T-helper 17 cell (primary cell): Measurements from ENCODE around the gene NCAPG. TPM values are rescaled to one million over a fixed set of nuclear protein-coding genes. Genes with fewer than 3 reads are reported as not detected.
A peak's percentile ranks its signal among the peaks of the same experiment; 100 is the strongest.
"Not testable (repeated sequence)": the region's sequence is repeated elsewhere in the genome, so short reads cannot be mapped to it uniquely, and the experiment has no call there.

ENCODE experiments used
- ATAC-seq: fragments of 150-1000 bp; cut with Tn5 transposase; 2 replicates; pipeline ENCODE4 v1.10.0; 2021; ENCODE audit warnings: mild to moderate bottlenecking, moderate library complexity
- DNase-seq, 3 donors: peaks; one replicate each; pipeline versions ENCODE4 v3.0.0 to v3.0.0-alpha.2; 2020 to 2021
- H3K9me3 ChIP-seq: one replicate; pipeline ENCODE4 v1.7.0; 2013; ENCODE audit warnings: low read length, mild to moderate bottlenecking; ENCODE audit not compliant: control insufficient read depth, poor library complexity, severe bottlenecking
- H3K27ac Mint-ChIP-seq: one replicate; pipeline ENCODE4 v1.8.0; 2022; ENCODE audit warnings: mild to moderate bottlenecking, moderate library complexity, mixed read lengths
- H3K27me3 Mint-ChIP-seq: one replicate; pipeline ENCODE4 v1.8.0; 2022; ENCODE audit warnings: mixed read lengths
- H3K36me3 Mint-ChIP-seq: one replicate; pipeline ENCODE4 v1.8.0; 2022; ENCODE audit warnings: low read depth, mixed read lengths
- H3K4me1 Mint-ChIP-seq: one replicate; pipeline ENCODE4 v1.8.0; 2022; ENCODE audit warnings: mild to moderate bottlenecking, mixed read lengths
- H3K4me3 Mint-ChIP-seq: one replicate; pipeline ENCODE4 v1.8.0; 2022; ENCODE audit warnings: mild to moderate bottlenecking, moderate library complexity, mixed read lengths
- total RNA-seq, 4 donors: library from RNA in 2 of 4; stranded (reverse) in 2 of 4; gene quantifications; one replicate each; pipeline ENCODE4 v1.2.3 and lab custom pipeline; 2022 to 2026

Gene NCAPG
- total RNA-seq, 2 donors from 2014 or later, result 0.35 to 1.2 TPM

DNA sequence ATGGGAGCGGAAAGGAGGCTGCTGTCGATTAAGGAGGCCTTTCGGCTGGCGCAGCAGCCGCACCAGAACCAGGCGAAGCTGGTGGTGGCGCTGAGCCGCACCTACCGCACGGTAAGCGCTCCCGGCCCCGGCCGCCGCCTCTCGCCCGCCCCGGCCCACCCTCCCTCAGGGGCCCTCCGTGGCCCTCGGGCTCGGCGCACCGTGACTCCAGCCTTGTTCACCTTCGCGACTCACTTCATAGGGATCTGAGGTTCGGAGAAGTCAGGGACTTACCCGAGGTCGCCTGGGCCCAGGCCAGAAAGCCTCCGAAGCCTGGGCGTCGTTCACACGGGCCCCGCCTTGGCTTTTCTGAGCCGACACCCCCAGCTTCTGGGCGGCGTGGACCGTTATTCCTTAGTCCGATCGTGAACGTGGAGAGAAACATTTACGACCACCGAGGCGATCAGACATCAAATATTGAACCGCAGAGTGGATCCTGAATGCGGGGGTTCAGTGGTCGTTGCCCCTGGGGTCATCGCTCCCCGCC, 362 bp downstream of the NCAPG start:
- Mint-ChIP-seq H3K27ac (peak overlapping the region; percentile 100), H3K4me3 (peak overlapping the region; percentile 100), H3K36me3 (peaks cover 3% of the 10 kb centered on the region), H3K4me1 (peaks cover 45% of the 10 kb centered on the region), H3K27me3 (no peaks in the 10 kb centered on the region)
- ATAC-seq (peak; percentile 22), DNase-seq (no peak)
- H3K9me3 ChIP-seq, result no peaks in the 10 kb centered on the region

- Mint-ChIP-seq H3K4me3 (peak overlapping the region; percentile 100), H3K4me1 (peaks cover 43% of the 10 kb centered on the region), H3K36me3 (peaks cover 3% of the 10 kb centered on the region), H3K27me3 (no peaks in the 10 kb centered on the region), H3K27ac (peak overlapping the region; percentile 11)
- no peak for ATAC-seq
- DNase-seq, result no peak
- no peaks in the 10 kb centered on the region for H3K9me3 ChIP-seq
Observed at GRCh38 chr4:17812125-17812524, 1.3 kb downstream of the NCAPG start.

- Mint-ChIP-seq H3K4me1 (peaks cover 41% of the 10 kb centered on the region), H3K36me3 (peaks cover 3% of the 10 kb centered on the region), H3K27me3 (no peaks in the 10 kb centered on the region), H3K4me3 (no peak overlapping the region), H3K27ac (no peak overlapping the region)
- ATAC-seq (no peak), DNase-seq (no peak)
- no peaks in the 10 kb centered on the region for H3K9me3 ChIP-seq
Observed at GRCh38 chr4:17812801-17813200, 2.0 kb downstream of the NCAPG start.

DNA sequence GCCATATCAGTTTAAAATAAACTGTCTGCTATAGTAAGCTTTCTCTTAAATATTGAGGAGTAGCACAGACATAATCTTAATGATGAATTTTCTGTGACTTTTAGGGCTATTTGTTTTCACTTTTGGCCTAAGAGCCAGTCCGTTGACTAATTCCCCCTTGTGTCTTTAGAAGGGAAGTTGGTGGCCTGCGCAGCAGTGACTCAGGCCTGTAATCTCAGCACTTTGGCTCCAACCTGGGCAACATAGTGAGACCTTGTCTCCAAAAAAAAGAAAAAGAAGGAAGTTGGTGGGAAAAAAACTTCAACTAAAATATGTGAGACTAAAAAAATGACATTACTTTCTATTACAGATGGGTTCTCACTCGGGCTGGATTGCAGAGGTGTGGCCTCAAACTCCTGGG, 3.4 kb downstream of the NCAPG start:
- H3K27me3 Mint-ChIP-seq, result no peaks in the 10 kb centered on the region
- peak overlapping the region; percentile 54 for H3K27ac Mint-ChIP-seq
- H3K4me1 Mint-ChIP-seq, result peaks cover 33% of the 10 kb centered on the region
- peaks cover 3% of the 10 kb centered on the region for H3K36me3 Mint-ChIP-seq
- no peak overlapping the region for H3K4me3 Mint-ChIP-seq
- ATAC-seq, result no peak
- no peaks in the 10 kb centered on the region for H3K9me3 ChIP-seq
- DNase-seq, result no peak

DNA sequence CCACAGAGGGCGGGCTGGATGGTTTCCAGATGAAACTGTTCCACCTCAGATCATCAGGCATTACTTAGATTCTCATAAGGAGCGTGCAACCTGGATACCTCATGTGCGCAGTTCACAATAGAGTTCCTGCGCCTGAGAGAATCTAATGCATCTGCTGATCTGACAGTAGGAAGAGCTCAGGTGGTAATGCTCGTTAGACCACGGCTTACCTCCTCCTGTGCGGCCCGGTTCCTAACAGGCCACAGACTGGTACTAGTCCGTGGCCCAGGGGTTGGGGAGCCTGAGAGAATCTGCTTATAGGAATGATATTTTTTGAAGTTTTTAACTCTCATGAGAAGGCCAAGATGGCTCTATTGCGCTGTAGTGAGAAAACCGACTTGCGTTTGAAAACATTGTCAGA, 5.4 kb downstream of the NCAPG start:
- ATAC-seq (no peak), DNase-seq (no peak)
- no peaks in the 10 kb centered on the region for H3K36me3 Mint-ChIP-seq
- no peaks in the 10 kb centered on the region for H3K9me3 ChIP-seq
- H3K27ac Mint-ChIP-seq, result no peak overlapping the region
- H3K4me1 Mint-ChIP-seq, result peaks cover 17% of the 10 kb centered on the region
- peak overlapping the region; percentile 39 for H3K4me3 Mint-ChIP-seq
- H3K27me3 Mint-ChIP-seq, result no peaks in the 10 kb centered on the region

GRCh38 chr4:17817027-17817426, 6.2 kb downstream of the NCAPG start:
- DNase-seq (no peak), ATAC-seq (peak; percentile 95)
- no peaks in the 10 kb centered on the region for H3K27me3 Mint-ChIP-seq
- no peaks in the 10 kb centered on the region for H3K9me3 ChIP-seq
- peak overlapping the region; percentile 37 for H3K27ac Mint-ChIP-seq
- H3K4me3 Mint-ChIP-seq, result no peak overlapping the region
- no peaks in the 10 kb centered on the region for H3K36me3 Mint-ChIP-seq
- peaks cover 10% of the 10 kb centered on the region for H3K4me1 Mint-ChIP-seq

- Mint-ChIP-seq H3K4me1 (peaks cover 7% of the 10 kb centered on the region), H3K27ac (no peak overlapping the region), H3K27me3 (no peaks in the 10 kb centered on the region), H3K36me3 (no peaks in the 10 kb centered on the region), H3K4me3 (no peak overlapping the region)
- no peaks in the 10 kb centered on the region for H3K9me3 ChIP-seq
- ATAC-seq (no peak), DNase-seq (no peak)
Observed at GRCh38 chr4:17823871-17824669, 13.3 kb downstream of the NCAPG start.

DNA sequence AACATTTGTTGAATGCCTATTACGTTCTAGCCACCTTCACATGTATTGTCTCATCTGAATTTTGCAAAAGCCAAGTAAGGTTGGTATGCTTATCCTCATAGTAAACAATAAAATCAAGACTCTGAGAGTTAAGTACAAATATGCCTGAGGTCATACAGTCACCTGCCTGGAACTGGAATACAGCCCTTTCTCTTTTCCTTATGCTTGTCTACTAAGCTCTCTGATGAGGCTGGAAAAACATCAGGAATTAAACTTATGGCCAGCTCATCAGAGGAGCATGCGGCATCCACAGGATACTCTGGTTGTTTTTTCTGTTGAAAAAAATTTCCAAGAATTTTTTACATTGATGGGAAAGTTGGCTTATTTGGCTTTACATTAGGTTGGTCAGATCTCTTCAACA, 35.5 kb downstream of the NCAPG start:
- no peaks in the 10 kb centered on the region for H3K4me1 Mint-ChIP-seq
- H3K27me3 Mint-ChIP-seq, result no peaks in the 10 kb centered on the region
- H3K9me3 ChIP-seq, result no peaks in the 10 kb centered on the region
- peaks cover 2% of the 10 kb centered on the region for H3K36me3 Mint-ChIP-seq
- H3K27ac Mint-ChIP-seq, result no peak overlapping the region
- ATAC-seq, result no peak
- H3K4me3 Mint-ChIP-seq, result no peak overlapping the region
- no peak for DNase-seq

DNA sequence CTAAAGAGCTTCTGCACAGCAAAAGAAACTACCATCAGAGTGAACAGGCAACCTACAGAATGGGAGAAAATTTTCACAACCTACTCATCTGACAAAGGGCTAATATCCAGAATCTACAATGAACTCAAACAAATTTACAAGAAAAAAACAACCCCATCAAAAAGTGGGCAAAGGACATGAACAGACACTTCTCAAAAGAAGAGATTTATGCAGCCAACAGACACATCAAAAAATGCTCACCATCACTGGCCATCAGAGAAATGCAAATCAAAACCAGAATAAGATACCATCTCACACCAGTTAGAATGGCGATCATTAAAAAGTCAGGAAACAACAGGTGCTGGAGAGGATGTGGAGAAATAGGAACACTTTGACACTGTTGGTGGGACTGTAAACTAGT, 39.5 kb downstream of the NCAPG start:
- not testable (repeated sequence) for H3K36me3 Mint-ChIP-seq, H3K27ac Mint-ChIP-seq, H3K4me1 Mint-ChIP-seq, ATAC-seq, H3K9me3 ChIP-seq, H3K4me3 Mint-ChIP-seq, DNase-seq, H3K27me3 Mint-ChIP-seq

- DNase-seq (no peak), ATAC-seq (no peak)
- Mint-ChIP-seq H3K27ac (no peak overlapping the region), H3K4me3 (no peak overlapping the region), H3K36me3 (no peaks in the 10 kb centered on the region), H3K27me3 (no peaks in the 10 kb centered on the region), H3K4me1 (no peaks in the 10 kb centered on the region)
- H3K9me3 ChIP-seq, result no peaks in the 10 kb centered on the region
Observed at GRCh38 chr4:17851959-17852358, 41.2 kb downstream of the NCAPG start.

- H3K36me3 Mint-ChIP-seq, result no peaks in the 10 kb centered on the region
- no peaks in the 10 kb centered on the region for H3K4me1 Mint-ChIP-seq
- DNase-seq (no peak), ATAC-seq (no peak)
- no peaks in the 10 kb centered on the region for H3K9me3 ChIP-seq
- no peak overlapping the region for H3K27ac Mint-ChIP-seq
- H3K27me3 Mint-ChIP-seq, result no peaks in the 10 kb centered on the region
- H3K4me3 Mint-ChIP-seq, result no peak overlapping the region
Observed at GRCh38 chr4:17854036-17854435, 43.3 kb downstream of the NCAPG start.

- H3K27ac Mint-ChIP-seq, result no peak overlapping the region
- no peak for ATAC-seq
- no peak for DNase-seq
- no peak overlapping the region for H3K4me3 Mint-ChIP-seq
- H3K27me3 Mint-ChIP-seq, result no peaks in the 10 kb centered on the region
- no peaks in the 10 kb centered on the region for H3K4me1 Mint-ChIP-seq
- peaks cover 2% of the 10 kb centered on the region for H3K36me3 Mint-ChIP-seq
- peaks cover 2% of the 10 kb centered on the region for H3K9me3 ChIP-seq
Observed at GRCh38 chr4:17859793-17860406, 49.1 kb downstream of the NCAPG start.

DNA sequence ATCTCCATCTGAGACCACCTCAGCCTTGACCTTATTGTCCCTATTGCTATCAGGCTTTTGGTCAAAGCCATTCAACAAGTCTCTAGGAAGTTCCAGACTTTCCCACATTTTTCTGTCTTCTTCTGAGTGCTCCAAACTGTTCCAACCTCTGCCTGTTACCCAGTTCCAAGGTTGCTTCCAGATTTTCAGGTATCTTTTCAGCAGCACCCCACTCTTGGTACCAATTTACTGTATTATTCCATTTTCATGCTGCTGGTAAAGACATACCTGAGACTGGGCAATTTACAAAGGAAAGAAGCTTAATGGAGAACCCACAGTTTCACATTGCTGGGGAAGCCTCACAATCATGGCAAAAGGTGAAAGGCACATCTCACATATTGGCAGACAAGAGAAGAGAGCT, 51.1 kb downstream of the NCAPG start:
- H3K4me3 Mint-ChIP-seq, ATAC-seq, H3K36me3 Mint-ChIP-seq: not testable (repeated sequence)

More for the DNA sequence above, 51.1 kb downstream of the NCAPG start:
- H3K27ac Mint-ChIP-seq, H3K9me3 ChIP-seq, DNase-seq, H3K4me1 Mint-ChIP-seq, H3K27me3 Mint-ChIP-seq: not testable (repeated sequence)
